Prostate gland (tissue), 2 donors: ENCODE data around the gene ATP1B4.

ENCODE experiments used
- POLR2A ChIP-seq: fragments of 450-650 bp; IDR thresholded peaks from one replicate; pipeline ENCODE4 v1.6.1; 2016; ENCODE audit warnings: antibody characterized with exemption, mild to moderate bottlenecking
- POLR2AphosphoS5 ChIP-seq: sonication (generic); formaldehyde crosslinking; IDR thresholded peaks from one replicate; pipeline ENCODE4 v1.6.1; 2017; ENCODE audit warnings: antibody characterized with exemption
- TF ChIP-seq, protein P1 (sequence below), 4 experiments: fragments of 200-600 bp in 2 of 4; fragments of 450-650 bp in 2 of 4; sonication (generic) in 2 of 4; IDR thresholded peaks; 1 replicate in 3 of 4; 2 replicates in 1 of 4; pipeline ENCODE4 v1.5.1; 2016 to 2019; ENCODE audit warnings: antibody characterized with exemption in 4 of 4, mild to moderate bottlenecking in 2 of 4, moderate library complexity in 2 of 4

DNA sequence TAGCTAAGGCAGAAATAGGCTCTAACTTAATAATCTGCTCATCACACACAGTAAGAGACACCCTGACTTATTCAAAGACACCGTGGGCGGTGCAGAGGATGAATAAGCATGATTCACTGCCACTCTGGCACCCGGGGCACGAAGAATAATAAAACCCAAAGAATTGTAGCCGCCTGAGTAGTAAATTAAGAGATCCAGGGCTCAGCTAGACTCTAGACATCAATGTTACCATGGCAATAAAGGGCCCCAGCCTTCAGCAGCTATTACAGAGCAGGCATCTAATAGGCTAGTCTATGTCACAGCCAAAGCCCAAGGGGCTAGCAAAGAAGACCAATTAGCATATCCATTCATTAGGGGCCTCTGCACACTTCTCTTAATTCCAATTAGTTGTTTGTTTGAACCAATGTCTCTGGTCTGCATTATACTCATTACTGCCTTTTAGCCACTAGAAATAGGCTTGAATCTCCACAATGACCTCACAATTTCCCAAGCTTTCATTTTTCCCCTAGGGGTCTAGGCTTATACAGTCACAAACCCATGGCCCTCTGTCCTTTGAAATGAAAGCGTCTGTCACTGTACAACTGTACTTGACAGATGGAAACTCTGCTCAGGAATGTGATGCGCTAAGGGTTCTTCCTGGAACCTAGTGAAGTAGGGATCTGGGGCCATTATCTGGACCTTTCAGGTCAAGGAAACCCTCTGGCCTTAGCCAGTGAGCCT, 3.0 kb upstream of the ATP1B4 start:
- TF ChIP-seq POLR2AphosphoS5 (no peak), POLR2A (no peak)
- TF ChIP-seq, protein P1, sequence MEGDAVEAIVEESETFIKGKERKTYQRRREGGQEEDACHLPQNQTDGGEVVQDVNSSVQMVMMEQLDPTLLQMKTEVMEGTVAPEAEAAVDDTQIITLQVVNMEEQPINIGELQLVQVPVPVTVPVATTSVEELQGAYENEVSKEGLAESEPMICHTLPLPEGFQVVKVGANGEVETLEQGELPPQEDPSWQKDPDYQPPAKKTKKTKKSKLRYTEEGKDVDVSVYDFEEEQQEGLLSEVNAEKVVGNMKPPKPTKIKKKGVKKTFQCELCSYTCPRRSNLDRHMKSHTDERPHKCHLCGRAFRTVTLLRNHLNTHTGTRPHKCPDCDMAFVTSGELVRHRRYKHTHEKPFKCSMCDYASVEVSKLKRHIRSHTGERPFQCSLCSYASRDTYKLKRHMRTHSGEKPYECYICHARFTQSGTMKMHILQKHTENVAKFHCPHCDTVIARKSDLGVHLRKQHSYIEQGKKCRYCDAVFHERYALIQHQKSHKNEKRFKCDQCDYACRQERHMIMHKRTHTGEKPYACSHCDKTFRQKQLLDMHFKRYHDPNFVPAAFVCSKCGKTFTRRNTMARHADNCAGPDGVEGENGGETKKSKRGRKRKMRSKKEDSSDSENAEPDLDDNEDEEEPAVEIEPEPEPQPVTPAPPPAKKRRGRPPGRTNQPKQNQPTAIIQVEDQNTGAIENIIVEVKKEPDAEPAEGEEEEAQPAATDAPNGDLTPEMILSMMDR (IDR thresholded peaks at IDR 0.05), result no peak
